ENCODE measurements around the gene MRPS27.

Gene MRPS27

GRCh38 chr5:72255670-72256069 lies 64.4 kb downstream of the MRPS27 start:
- DNase-seq: no peak

- DNase-seq: no peak
These were observed 64.8 kb downstream of the MRPS27 start for GRCh38 chr5:72255237-72255636.

GRCh38 chr5:72252574-72253155 lies 67.4 kb downstream of the MRPS27 start:
- no peak for DNase-seq

- DNase-seq: no peak
These were observed 68.0 kb downstream of the MRPS27 start for GRCh38 chr5:72252008-72252407.

- no peak for DNase-seq
These were observed 68.7 kb downstream of the MRPS27 start for GRCh38 chr5:72251386-72251785.

- DNase-seq: no peak
These were observed 71.5 kb downstream of the MRPS27 start for GRCh38 chr5:72248410-72248981.

GRCh38 chr5:72246954-72247442 lies 73.0 kb downstream of the MRPS27 start:
- DNase-seq: no peak

- DNase-seq: no peak
These were observed 74.0 kb downstream of the MRPS27 start for GRCh38 chr5:72245951-72246532.

GRCh38 chr5:72245546-72245945 lies 74.5 kb downstream of the MRPS27 start:
- DNase-seq: no peak

GRCh38 chr5:72244862-72245371 lies 75.1 kb downstream of the MRPS27 start:
- no peak for DNase-seq

- no peak for DNase-seq
These were observed 76.3 kb downstream of the MRPS27 start for GRCh38 chr5:72243706-72244105.

GRCh38 chr5:72242796-72243475 lies 77.1 kb downstream of the MRPS27 start:
- no peak for DNase-seq

- DNase-seq: no peak
These were observed 78.6 kb downstream of the MRPS27 start for GRCh38 chr5:72241346-72242003.

- no peak for DNase-seq
These were observed 81.2 kb downstream of the MRPS27 start for GRCh38 chr5:72238712-72239445.

GRCh38 chr5:72237879-72238278 lies 82.2 kb downstream of the MRPS27 start:
- DNase-seq: no peak

GRCh38 chr5:72237415-72237814 lies 82.6 kb downstream of the MRPS27 start:
- DNase-seq: no peak

GRCh38 chr5:72235725-72236124 lies 84.3 kb downstream of the MRPS27 start:
- no peak for DNase-seq

GRCh38 chr5:72234868-72235267 lies 85.2 kb downstream of the MRPS27 start:
- no peak for DNase-seq

- DNase-seq: peak; percentile 14 to 18
These were observed 85.8 kb downstream of the MRPS27 start for GRCh38 chr5:72234265-72234700.

- no peak for DNase-seq
These were observed 86.2 kb downstream of the MRPS27 start for GRCh38 chr5:72233835-72234234.

- no peak for DNase-seq
These were observed 87.2 kb downstream of the MRPS27 start for GRCh38 chr5:72232838-72233237.

- no peak for DNase-seq
These were observed 87.9 kb downstream of the MRPS27 start for GRCh38 chr5:72231991-72232703.
